KOPT-K1 (cell line): Measurements from ENCODE around the gene WDR36.

Experiments used
- H3K27ac ChIP-seq: fragments of 200-600 bp; sonication (generic); 2 replicates; pipeline ENCODE4 v1.5.1; 2016; ENCODE audit warnings: antibody characterized with exemption, mild to moderate bottlenecking, low read depth, low read length; ENCODE audit not compliant: poor library complexity, severe bottlenecking
- H3K36me3 ChIP-seq: fragments of 200-600 bp; sonication (generic); 2 replicates; pipeline ENCODE4 v1.5.1; 2017; ENCODE audit warnings: antibody characterized with exemption, mild to moderate bottlenecking, low read length, moderate library complexity; ENCODE audit not compliant: insufficient read depth
- H3K9me3 ChIP-seq: fragments of 200-600 bp; sonication (generic); 2 replicates; pipeline ENCODE4 v1.5.1; 2017; ENCODE audit warnings: antibody characterized with exemption, low read length, mild to moderate bottlenecking; ENCODE audit not compliant: insufficient read depth, poor library complexity, severe bottlenecking

WDR36 gene

GRCh38 chr5:111170279-111170678, 78.1 kb downstream of the WDR36 start:
- Histone ChIP-seq H3K36me3 (no peaks in the 10 kb centered on the region), H3K9me3 (no peaks in the 10 kb centered on the region), H3K27ac (no peak overlapping the region)

DNA sequence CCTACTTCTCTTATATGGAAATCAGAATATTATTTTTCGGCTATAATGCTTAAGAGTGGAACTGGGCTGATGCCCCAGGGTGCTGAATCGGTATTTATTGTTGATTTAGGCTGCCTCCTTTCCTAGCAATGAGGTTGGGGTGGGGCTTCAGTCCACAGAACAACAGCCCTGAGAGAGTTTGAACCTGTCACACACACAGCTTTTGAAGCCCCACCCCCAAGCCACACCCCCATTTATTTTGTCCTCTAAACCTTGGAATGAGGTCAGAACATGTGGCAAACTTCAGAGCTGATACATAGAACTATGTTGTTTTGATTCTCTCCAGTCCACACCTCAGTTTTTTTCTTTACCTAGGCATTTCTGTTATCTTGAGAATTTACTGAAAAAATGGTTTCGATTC, 80.4 kb downstream of the WDR36 start:
- H3K27ac ChIP-seq, result no peak overlapping the region
- no peaks in the 10 kb centered on the region for H3K36me3 ChIP-seq
- H3K9me3 ChIP-seq, result no peaks in the 10 kb centered on the region

DNA sequence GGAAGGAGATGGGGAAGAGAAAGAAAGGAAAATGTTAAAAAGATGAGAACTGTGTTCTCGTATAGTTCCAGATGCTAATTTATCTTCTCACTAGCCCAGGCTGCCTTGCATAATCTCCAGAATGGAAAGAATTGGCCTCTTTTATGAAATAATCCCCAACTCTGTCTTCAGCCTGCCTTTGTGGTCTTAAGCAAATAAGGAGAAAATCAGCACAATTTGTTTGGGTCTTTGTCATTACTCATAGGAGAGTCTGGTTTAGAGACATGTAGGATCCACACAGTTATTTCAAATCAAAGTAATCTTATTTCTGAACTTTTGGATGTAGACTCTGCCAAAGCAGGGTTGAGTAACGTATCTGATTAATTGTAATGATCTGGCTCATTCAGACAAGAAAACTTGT, 81.3 kb downstream of the WDR36 start:
- Histone ChIP-seq H3K9me3 (no peaks in the 10 kb centered on the region), H3K36me3 (no peaks in the 10 kb centered on the region), H3K27ac (no peak overlapping the region)
